Measurements from ENCODE around the gene CNGA3. TPM values are rescaled to one million over a fixed set of nuclear protein-coding genes. Genes with fewer than 3 reads are reported as not detected.

CNGA3 gene
- total and polyA plus RNA-seq, 2 of the 4 experiments (the other 2 are of a cell fraction), result under 0.01 TPM; not detected in 1

- no peak overlapping the region for H2AK5ac ChIP-seq (ENCODE audit: low read depth, low read length)
- no peak for ATAC-seq (ENCODE audit: low read depth)
- no peaks in the 10 kb centered on the region for H3K79me1 ChIP-seq (ENCODE audit: low read depth in 1 of 2, low read length in 2 of 2)
- no peak overlapping the region for H2BK120ac ChIP-seq (ENCODE audit: low read depth, low read length)
- no peak overlapping the region for H3K18ac ChIP-seq (ENCODE audit: low read depth, low read length)
- BruUV-seq (replicated peaks), result no TSS peak
- no peaks in the 10 kb centered on the region for H3K9me3 ChIP-seq (ENCODE audit: control insufficient read depth, insufficient read depth, low read length)
- H2BK15ac ChIP-seq (ENCODE audit: low read depth, low read length), result no peak overlapping the region
- no peak overlapping the region for H4K8ac ChIP-seq (ENCODE audit: low read depth in 2 of 2, low read length in 2 of 2)
- H4K5ac ChIP-seq (ENCODE audit: low read depth, low read length), result no peak overlapping the region
- no peak overlapping the region for H3K14ac ChIP-seq (replicated peaks; ENCODE audit: low read depth, low read length)
- POLR2A ChIA-PET (ENCODE audit: unreplicated experiment), result no interaction called here
- H3K4me3 ChIP-seq (ENCODE audit: insufficient read depth, low read depth, low read length), result no peak overlapping the region
- H3K4me2 ChIP-seq (ENCODE audit: low read depth, low read length), result no peak overlapping the region
- H2AFZ ChIP-seq (replicated peaks; ENCODE audit: low read length, poor library complexity), result no peak overlapping the region
- H3K4me1 ChIP-seq (ENCODE audit: control insufficient read depth, insufficient read depth, low read length), result no peaks in the 10 kb centered on the region
- no peak overlapping the region for H2BK5ac ChIP-seq (ENCODE audit: low read depth, low read length, poor library complexity, severe bottlenecking)
- no peak overlapping the region for H3K56ac ChIP-seq (ENCODE audit: extremely low read depth, insufficient read depth, low read length)
- H4K91ac ChIP-seq (ENCODE audit: insufficient read depth, low read depth, low read length), result no peak overlapping the region
- no peak overlapping the region for H2AK9ac ChIP-seq (replicated peaks; ENCODE audit: low read depth, low read length, poor library complexity)
- no peak overlapping the region for H2BK20ac ChIP-seq (ENCODE audit: low read depth, low read length)
- in situ Hi-C loops (cut with MboI; ENCODE audit: low sequenced_read_pairs) (loop anchor here (10.0 kb wide), 1 partner anchor 86 kb away; no protein-coding TSS in a partner anchor), dilution Hi-C loops (cut with HindIII; ENCODE audit: low sequenced_read_pairs, unreplicated experiment) (no loop called here), intact Hi-C loops (cut with micrococcal nuclease) (no loop called here)
- H3K23ac ChIP-seq (ENCODE audit: low read depth, low read length), result no peak overlapping the region
- no peak overlapping the region for H3K4ac ChIP-seq (ENCODE audit: low read depth, low read length)
- H3K9ac ChIP-seq (ENCODE audit: low read depth, low read length), result no peak overlapping the region
- no peak for TF ChIP-seq MAZ (IDR thresholded peaks at IDR 0.05; ENCODE audit: borderline replicate concordance, low read depth, low read length)
- TF ChIP-seq RCOR1 (IDR thresholded peaks at IDR 0.05; ENCODE audit: insufficient replicate concordance, low read length), result no peak
- peaks cover 21% of the 10 kb centered on the region for H3K27me3 ChIP-seq (ENCODE audit: control insufficient read depth, insufficient read depth, low read length)
- CTCF ChIA-PET, result interaction anchor here (0.8 kb wide), 1 partner anchor 30 kb away, joined by 3 read pairs; no protein-coding TSS in a partner anchor
- H3K27ac ChIP-seq (ENCODE audit: insufficient read depth, low read length), result no peak overlapping the region
- no peak for DNase-seq
- no CpG with 5 or more reads among the region's 6 CpGs for WGBS, 2 experiments (ENCODE audit: extremely low coverage in 2 of 2, insufficient read length in 1 of 2)
- no peaks in the 10 kb centered on the region for H3K36me3 ChIP-seq (ENCODE audit: control insufficient read depth, insufficient read depth, low read length)
- no peaks in the 10 kb centered on the region for H4K20me1 ChIP-seq (ENCODE audit: insufficient read depth, low read length)
- no peaks in the 10 kb centered on the region for H3K9me1 ChIP-seq (ENCODE audit: insufficient read depth, low read length)
Observed at GRCh38 chr2:98298683-98299164, 47.5 kb upstream of the CNGA3 start.

Data from IMR-90 (cell line).